GM21515 (cell line): Measurements from ENCODE around the gene FOXP2.
A peak's percentile ranks its signal among the peaks of the same experiment; 100 is the strongest.

Source experiments
- ATAC-seq: cut with Tn5 transposase; IDR thresholded peaks from one replicate; pipeline ENCODE4 v1.9.1; 2021; ENCODE audit not compliant: unreplicated experiment

The FOXP2 gene

DNA sequence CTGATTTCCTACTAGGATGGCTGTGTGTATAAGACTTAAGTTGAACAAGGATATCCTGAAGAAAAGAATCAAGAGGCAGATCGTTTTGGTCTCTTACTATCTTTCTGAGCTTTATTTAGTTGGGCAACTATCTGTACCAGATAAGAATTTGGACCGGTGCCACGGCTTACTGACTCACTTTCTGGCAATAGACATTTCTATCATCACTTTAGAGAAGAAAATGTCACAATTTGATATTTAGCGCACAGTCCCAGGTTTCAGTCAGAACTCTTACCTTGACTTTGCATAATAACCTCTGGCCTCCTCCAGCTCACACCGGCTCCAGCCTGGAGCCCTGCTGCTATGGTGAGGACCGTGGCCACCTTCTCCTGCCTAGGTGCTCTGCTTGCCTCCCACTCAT, 289.1 kb downstream of the FOXP2 start:
- ATAC-seq = no peak

DNA sequence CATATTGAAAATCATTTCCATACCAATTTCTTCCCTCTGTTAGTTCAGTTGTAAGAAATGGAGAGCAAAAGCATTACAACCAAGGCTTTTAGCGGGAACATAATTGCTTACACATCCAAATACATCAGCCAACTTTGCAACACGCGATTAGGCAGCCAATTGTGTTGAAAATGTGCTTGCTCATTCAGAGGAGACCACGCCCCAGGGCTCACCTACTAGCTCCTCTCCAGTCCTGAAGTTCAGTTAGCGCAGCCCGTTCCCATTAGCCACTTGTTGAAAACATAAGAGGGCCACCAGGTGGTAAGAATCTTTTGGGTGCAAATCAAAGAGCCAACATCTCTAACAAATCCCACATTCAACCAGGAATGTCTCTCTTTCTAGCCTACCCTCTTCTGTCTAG, 294.0 kb downstream of the FOXP2 start:
- no peak for ATAC-seq

- no peak for ATAC-seq
These were observed 295.9 kb downstream of the FOXP2 start for GRCh38 chr7:114710499-114710898.

DNA sequence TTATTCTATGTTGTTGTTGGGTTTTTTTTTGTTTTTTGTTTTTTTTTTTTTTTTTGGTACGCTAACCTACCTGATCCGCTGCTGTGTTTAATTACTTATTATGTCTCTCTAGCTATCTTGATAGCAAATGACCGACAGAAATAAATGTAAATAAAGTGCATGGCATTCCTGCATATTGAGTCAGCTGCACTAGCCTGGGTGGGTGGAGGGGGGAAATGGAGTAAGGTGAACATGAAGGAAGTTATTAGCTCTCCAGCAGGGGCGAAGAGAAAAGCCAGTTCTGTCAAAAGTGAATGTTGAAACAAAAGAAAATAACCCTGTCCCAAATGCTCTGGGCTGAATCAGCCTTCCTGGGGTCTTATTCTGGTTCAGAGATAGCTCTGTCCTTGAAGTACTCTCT, 296.6 kb downstream of the FOXP2 start:
- no peak for ATAC-seq

GRCh38 chr7:114715907-114716306, 301.3 kb downstream of the FOXP2 start:
- no peak for ATAC-seq

- peak; percentile 48 for ATAC-seq
These were observed 304.2 kb downstream of the FOXP2 start for GRCh38 chr7:114718861-114719260.

- ATAC-seq = no peak
These were observed 306.1 kb downstream of the FOXP2 start for GRCh38 chr7:114720725-114721124.

DNA sequence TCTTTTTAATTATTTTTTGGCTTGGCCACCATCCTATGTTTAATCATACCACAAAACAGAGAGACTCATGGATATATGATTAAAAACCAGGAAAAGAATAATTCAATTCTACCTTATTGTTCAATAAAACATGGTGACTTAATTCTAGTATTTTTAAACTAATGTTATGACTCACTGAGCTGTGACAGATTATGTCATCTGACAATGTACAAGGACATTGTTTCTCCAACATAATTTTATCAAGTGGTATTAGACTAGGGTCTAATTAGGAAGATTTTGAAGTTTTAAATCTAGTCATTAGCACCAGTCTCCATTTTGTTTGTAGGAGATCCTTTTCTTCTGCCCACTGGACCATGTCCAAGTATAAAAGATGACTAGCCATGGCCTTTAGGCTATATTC, 307.9 kb downstream of the FOXP2 start:
- no peak for ATAC-seq

DNA sequence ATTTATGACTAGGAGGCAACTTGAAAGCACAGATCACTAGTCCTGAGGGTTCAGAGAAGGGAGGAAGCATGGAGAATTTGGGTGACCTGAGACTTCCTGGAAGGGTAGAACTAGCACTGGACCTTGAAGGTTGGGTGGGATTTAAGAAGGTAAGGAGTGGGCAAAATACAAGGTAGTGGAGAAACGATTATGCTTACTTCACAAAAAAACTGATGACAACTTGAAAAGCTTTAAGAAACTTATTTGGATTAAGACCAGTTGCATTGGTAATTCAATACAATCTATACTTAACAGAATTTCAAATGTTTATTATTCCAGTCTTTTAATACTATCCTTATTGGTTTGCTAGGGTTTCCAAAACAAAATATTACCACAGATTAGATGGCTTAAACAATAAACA, 308.7 kb downstream of the FOXP2 start:
- ATAC-seq = no peak

DNA sequence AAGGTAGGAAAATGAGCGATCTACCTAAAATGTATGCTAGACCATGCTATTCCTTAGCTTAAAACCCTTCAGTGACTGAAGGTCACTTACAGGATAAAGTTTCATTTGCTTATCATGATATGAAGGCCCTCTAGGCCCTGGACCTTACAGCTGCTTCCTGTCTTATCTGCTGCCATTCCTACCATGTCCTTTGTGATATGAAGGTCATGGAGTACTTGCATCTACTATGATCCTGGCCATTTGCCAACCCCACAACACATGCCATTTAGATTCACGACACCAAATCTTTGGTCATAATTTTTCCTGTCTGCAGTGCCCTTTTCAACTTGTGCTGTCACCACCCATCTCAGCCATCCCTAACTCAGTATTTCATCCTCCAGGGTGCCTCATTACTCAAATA, 325.5 kb downstream of the FOXP2 start:
- no peak for ATAC-seq

DNA sequence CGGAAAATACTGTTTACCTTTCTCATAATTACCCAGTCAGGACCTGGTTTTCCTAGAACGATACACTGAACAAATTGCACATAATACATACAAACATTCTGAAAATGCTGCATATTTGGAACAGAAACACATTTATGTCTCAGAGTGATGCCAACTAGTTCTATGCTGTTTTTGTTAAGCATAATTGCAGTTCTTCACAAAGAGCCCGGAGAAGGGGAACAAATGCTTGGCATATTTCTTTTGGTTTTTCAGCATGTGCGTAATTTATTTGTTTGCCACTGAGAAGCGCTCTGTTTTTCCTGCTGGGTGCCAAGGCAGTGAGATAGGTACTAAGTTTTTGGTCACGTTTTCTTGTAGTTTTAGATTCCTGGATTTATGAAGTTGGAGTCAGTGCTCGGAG, 326.3 kb downstream of the FOXP2 start:
- ATAC-seq = no peak

DNA sequence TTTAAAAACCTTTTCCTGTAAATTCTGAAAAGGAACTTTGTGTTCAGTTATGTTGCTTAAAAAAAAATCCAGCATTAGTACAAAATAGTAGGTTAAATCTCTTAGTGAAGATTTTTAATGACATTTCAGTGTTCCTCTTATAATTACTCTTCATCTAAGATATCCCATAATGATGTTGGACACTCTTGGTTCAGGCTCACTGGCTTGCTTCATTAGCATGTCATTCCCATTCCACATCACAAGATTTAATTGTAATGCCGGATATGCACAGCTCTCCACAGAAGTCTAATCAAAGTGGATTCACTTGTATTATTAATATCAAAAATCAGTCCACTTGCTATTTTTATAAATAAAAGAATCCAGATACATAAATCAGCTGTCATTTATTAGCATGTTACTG, 327.3 kb downstream of the FOXP2 start:
- no peak for ATAC-seq
